HG02970 (cell line): ENCODE results near the gene AP3S1.

Experiments used
- ATAC-seq: cut with Tn5 transposase; IDR thresholded peaks from one replicate; pipeline ENCODE4 v1.9.1; 2021; ENCODE audit warnings: mild to moderate bottlenecking, moderate library complexity, moderate number of reproducible peaks; ENCODE audit not compliant: unreplicated experiment, low FRiP score

Gene AP3S1

DNA sequence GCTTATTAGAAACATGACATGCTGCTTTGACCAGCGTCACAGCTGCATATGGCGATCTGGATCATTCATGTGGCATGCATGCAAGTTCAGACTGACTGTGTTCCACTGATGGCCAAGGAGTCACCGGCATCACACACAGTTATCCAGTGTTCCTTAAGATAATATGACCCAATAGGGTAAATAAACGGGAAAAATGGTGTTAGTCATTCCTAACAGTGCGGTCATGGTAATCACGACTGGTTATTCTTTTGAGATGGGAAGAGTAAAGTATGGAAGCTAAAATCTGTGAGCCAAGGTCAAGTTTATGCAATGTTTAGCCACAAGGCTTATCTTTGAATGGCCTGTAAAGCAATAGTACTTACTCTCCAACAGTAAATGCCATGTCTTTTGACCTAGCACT, 91.3 kb downstream of the AP3S1 start:
- no peak for ATAC-seq

DNA sequence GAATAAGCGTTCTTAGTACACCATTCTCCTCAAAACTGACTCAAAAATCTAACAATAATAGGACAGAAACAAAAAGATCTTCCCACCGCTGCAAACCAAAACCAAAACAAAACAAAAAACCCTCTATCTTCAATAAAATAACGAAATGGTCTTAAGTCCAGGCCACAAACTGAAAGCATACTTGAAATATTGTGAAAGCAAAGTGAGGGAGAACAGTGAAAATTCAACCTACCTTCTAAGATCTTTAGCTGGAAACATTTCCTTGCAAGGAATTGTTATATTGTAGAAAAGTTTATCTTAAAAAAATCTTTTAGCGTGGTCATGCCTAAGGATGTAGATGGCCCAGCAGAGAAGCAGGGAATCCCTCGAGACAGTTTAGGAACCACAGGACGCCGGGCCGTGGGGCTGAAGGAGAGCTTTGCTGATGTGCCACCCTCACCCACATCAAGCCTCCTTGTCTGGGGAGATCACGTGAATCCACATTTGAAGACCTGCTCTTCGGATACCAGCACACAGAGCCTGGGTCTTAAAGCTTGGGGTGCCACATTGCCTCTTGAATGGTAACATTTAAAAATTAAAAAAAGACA, 92.7 kb downstream of the AP3S1 start:
- ATAC-seq: no peak

DNA sequence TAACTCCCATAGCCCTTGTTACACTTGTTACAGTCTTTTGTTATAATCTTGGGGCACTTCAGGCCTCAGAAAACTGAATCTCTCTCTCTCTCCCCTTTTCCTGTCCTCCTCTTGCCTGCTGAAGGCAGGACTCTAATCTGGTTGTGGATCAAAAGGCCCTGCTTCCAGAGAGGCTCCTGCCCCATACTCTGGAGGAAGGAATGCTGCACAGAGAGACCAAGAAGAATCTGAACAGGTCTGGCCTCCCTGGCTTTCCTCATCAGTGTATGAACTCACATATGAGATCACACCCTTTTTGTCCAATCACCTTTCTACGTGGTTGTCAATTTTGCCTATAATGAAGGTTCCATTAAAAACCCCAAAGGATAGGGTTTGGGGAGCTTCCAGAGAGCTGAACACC, 94.3 kb downstream of the AP3S1 start:
- no peak for ATAC-seq

DNA sequence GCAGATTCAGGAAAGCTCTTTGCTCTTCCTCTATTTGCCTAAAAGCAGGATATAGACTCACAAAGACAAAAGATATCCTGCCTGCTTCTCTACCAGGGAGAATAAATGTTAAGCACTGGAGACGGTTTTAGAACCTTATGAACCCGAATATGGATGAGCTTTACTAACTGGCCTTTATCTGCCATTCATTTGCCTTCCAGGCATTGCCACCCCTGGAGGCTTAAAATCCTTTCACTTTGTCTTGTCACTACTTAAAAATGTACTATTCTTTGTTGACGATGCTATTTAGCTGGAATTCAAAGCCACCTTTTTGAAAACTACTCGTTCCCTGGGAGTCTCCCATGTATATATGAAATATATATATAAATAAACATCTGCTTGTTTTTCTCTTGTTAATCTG, 97.3 kb downstream of the AP3S1 start:
- no peak for ATAC-seq

GRCh38 chr5:115940080-115940810, 98.5 kb downstream of the AP3S1 start:
- no peak for ATAC-seq

DNA sequence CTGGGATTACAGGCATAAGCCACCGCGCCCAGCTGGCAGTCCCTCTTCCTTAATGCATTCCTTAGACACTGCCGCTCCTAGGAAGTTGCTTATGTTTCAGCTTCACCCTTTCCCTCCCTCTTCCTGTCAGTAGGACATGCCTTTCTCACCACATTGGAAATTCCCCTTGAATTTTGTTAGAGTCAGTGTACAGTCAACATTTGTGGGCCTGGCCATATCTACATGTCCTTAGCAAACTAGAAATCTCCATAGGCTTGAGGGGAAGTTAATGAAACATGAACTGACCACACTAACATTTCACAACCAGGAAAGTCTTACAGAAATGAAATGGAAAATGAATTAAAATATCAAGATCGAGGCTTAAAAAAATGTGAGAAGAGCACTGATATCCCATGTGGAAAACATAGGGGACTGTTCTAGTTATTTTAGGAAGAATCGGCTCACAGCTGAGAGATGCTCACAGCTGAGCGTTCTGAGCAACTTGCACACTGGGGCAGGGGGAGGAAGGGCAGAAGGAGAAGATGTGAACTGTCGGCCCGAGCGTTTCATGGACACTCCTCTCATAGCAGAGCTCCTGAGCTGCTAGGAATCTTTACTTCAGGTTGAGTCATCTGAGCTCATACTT, 99.4 kb downstream of the AP3S1 start:
- ATAC-seq: no peak

- ATAC-seq: no peak
Observed at GRCh38 chr5:115944501-115944900, 102.8 kb downstream of the AP3S1 start.

GRCh38 chr5:115946655-115947054, 104.9 kb downstream of the AP3S1 start:
- ATAC-seq: no peak

DNA sequence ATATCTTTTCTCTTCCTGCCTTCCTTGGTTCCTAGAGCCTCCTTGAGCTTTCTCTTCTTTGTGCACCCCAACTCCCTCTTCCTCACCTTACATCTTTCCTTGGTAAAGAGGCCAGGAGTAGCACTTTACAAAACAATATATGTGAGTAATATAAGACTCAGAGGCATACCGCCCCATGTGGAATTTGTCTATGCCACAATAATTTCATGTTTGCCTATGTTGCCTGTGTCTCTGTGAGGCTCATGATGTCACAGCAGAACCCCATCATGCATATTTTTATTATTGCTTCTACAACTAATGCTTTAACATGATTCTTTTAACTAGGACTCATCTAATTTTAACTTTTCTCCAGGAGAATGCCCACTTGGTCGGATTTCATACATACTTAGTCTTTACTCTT, 105.5 kb downstream of the AP3S1 start:
- ATAC-seq: no peak

GRCh38 chr5:115948091-115948534, 106.4 kb downstream of the AP3S1 start:
- ATAC-seq: no peak

- ATAC-seq: no peak
Observed at GRCh38 chr5:115949096-115949495, 107.4 kb downstream of the AP3S1 start.

DNA sequence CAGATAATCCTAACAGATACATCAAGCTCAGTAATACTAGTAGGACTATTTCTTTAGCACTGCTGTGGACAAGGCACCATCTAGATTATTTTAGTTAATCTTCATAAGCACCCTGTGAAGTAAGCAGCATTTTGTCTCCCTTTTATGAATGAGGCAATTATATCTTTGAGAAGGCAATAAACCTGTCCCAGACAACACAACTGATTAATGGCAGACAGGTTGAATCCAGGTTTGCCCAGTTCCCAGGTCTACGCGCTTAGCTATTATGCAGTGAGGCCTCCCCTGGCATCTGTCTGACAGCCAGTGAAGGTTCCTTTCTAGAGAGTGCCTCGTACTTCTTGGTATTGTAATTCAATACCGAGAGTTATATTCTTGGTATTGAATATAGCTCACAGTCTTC, 110.9 kb downstream of the AP3S1 start:
- no peak for ATAC-seq

GRCh38 chr5:115954144-115954543, 112.4 kb downstream of the AP3S1 start:
- no peak for ATAC-seq

DNA sequence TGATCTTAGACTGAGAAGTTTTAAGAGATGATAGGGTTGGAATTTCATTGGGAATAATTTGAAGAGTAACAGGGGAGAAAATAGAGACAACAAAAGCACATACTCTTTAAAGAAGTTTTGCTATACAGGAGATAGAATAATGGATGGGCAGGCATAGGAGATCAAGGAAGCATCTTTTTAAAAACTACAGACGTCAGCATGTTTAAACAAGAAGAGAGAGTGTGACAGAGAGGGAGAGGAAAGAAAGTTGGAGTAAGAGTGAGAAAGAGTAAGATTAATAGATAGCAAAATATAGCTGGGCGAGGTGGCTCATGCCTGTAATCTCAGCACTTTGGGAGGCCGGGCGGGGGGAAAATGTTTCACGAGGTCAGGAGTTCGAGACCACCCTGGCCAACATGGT, 115.2 kb downstream of the AP3S1 start:
- ATAC-seq: no peak

GRCh38 chr5:115961381-115962238, 119.9 kb downstream of the AP3S1 start:
- no peak for ATAC-seq

DNA sequence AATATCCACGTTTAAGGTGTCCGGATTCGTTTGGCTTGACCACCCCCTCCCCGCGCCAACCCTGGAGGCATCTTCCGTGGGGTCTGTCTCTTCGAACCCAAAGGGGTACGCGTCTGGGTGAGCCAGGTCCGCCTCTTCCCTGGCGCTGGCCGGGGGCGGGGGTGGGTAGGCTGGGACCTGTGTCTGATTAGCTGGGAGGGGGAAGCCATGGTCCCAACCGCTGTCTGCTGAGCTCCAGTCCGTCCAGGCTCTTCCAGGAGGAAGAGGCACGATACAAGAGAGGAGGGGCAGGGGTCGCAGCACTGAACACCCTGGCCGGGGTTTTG, 120.5 kb downstream of the AP3S1 start, which contains the start of gene LVRN:
TSS of gene LVRN (plus strand) at position 237 of the 326 bp plus-strand sequence. CDS start 143 bp downstream, outside the sequence.
- no peak for ATAC-seq

DNA sequence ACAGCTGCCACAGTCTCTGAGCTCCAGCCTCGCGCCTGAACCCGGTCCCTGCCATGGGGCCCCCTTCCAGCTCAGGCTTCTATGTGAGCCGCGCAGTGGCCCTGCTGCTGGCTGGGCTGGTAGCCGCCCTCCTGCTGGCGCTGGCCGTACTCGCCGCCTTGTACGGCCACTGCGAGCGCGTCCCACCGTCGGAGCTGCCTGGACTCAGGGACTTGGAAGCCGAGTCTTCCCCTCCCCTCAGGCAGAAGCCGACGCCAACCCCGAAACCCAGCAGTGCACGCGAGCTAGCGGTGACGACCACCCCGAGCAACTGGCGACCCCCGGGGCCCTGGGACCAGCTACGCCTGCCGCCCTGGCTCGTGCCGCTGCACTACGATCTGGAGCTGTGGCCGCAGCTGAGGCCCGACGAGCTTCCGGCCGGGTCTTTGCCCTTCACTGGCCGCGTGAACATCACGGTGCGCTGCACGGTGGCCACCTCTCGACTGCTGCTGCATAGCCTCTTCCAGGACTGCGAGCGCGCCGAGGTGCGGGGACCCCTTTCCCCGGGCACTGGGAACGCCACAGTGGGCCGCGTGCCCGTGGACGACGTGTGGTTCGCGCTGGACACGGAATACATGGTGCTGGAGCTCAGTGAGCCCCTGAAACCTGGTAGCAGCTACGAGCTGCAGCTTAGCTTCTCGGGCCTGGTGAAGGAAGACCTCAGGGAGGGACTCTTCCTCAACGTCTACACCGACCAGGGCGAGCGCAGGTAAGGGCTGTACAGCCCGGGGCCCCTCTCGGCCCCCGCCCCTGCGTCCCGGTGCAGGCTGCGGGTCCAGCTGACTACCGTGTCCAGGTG, 121.0 kb downstream of the AP3S1 start:
- ATAC-seq: no peak

DNA sequence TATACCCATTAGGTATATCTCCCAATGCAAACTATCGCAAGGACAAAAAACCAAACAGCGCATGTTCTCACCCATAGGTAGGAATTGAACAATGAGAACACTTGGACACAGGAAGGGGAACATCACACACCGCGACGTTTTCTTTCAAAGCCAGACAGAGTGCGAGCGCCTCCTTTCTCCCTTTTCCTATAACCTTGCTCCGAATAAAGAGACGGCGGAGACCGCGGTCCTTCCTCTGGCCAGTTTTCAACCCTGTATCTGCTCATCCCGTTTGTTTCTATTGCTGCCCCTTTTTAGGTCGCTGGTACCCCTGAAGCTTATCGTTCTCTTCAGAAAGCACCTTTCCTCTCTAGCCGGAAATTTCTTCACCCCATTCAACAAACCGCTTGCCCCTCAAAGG, 121.8 kb downstream of the AP3S1 start:
- no peak for ATAC-seq
